ENCODE measurements around the gene CCT5. TPM values are rescaled to one million over a fixed set of nuclear protein-coding genes. Genes with fewer than 3 reads are reported as not detected.

The CCT5 gene
- total RNA-seq, 3 donors from 2014 or later (not counting 1 experiment from before 2014, with no cell fraction given): 62.2 to 88.0 (median 73.5) TPM

GRCh38 chr5:10311595-10312425, 61.7 kb downstream of the CCT5 start:
- H3K4me1 ChIP-seq (ENCODE audit: control insufficient read depth, insufficient read depth, low read length): no peaks in the 10 kb centered on the region
- Mint-ChIP-seq H3K27ac (no peak overlapping the region), H3K27me3 (ENCODE audit: low read depth in 2 of 2) (peaks cover 7 to 10% of the 10 kb centered on the region in 2 donors), H3K4me1 (peaks cover 8 to 9% of the 10 kb centered on the region in 2 donors), H3K4me3 (no peak overlapping the region), H3K36me3 (no peaks in the 10 kb centered on the region), H3K9me3 (no peaks in the 10 kb centered on the region)
- WGBS (ENCODE audit: insufficient coverage): 96% methylated on average over 10 of the region's 10 CpGs
- intact Hi-C loops (cut with micrococcal nuclease): no loop called here
- no peak for TF ChIP-seq CTCF (IDR thresholded peaks at IDR 0.05)
- no peaks in the 10 kb centered on the region for H3K9me3 ChIP-seq (ENCODE audit: control insufficient read depth, insufficient read depth, low read length)
- no peak overlapping the region for H3K4me3 ChIP-seq (ENCODE audit: low read length)
- no peak for ATAC-seq
- H3K27ac ChIP-seq (ENCODE audit: low read length): no peak overlapping the region
- H3K36me3 ChIP-seq (ENCODE audit: control insufficient read depth, insufficient read depth, low read length): no peaks in the 10 kb centered on the region
- no peak for DNase-seq
- H3K27me3 ChIP-seq (ENCODE audit: control insufficient read depth, insufficient read depth, low read length): peaks cover 4% of the 10 kb centered on the region

GRCh38 chr5:10315201-10315600, 65.1 kb downstream of the CCT5 start:
- no peaks in the 10 kb centered on the region for H3K36me3 Mint-ChIP-seq
- DNase-seq: no peak
- no peaks in the 10 kb centered on the region for H3K9me3 Mint-ChIP-seq
- WGBS (ENCODE audit: insufficient coverage): 85% methylated on average over 4 of the region's 5 CpGs
- TF ChIP-seq CTCF (IDR thresholded peaks at IDR 0.05): no peak
- no peak overlapping the region for H3K27ac Mint-ChIP-seq
- H3K9me3 ChIP-seq (ENCODE audit: control insufficient read depth, insufficient read depth, low read length): no peaks in the 10 kb centered on the region
- H3K4me3 ChIP-seq (ENCODE audit: low read length): no peak overlapping the region
- H3K27me3 Mint-ChIP-seq (ENCODE audit: low read depth in 2 of 2): peaks cover 0 to 6% of the 10 kb centered on the region in 2 donors
- ATAC-seq: no peak
- no peak overlapping the region for H3K27ac ChIP-seq (ENCODE audit: low read length)
- no peaks in the 10 kb centered on the region for H3K4me1 ChIP-seq (ENCODE audit: control insufficient read depth, insufficient read depth, low read length)
- H3K36me3 ChIP-seq (ENCODE audit: control insufficient read depth, insufficient read depth, low read length): no peaks in the 10 kb centered on the region
- no peaks in the 10 kb centered on the region for H3K27me3 ChIP-seq (ENCODE audit: control insufficient read depth, insufficient read depth, low read length)
- intact Hi-C loops (cut with micrococcal nuclease): no loop called here
- no peak overlapping the region for H3K4me3 Mint-ChIP-seq
- no peaks in the 10 kb centered on the region for H3K4me1 Mint-ChIP-seq

Other genes with a start within 250 kb of the CCT5 start
- 10 to 100 TPM; 11.8 to 15.1 (median 13.0) TPM for gene ATPSCKMT, start 392 bp upstream of the CCT5 start, total RNA-seq
- 1 to 10 TPM in 1 of 3 donors, under 1 TPM in 1, not detected in 1; 0.45 to 1.0 TPM for gene CMBL, start 57.6 kb downstream of the CCT5 start, total RNA-seq
- gene MARCHF6, start 103.4 kb downstream of the CCT5 start, total RNA-seq: 100 to 1,000 TPM; 160 to 173 (median 164) TPM
- gene ROPN1L, start 191.6 kb downstream of the CCT5 start, total RNA-seq: 1 to 10 TPM; 1.2 to 5.2 (median 4.3) TPM